Measurements from ENCODE around the gene RNFT1.
"Not testable (repeated sequence)": the region's sequence is repeated elsewhere in the genome, so short reads cannot be mapped to it uniquely, and the experiment has no call there.

- TF ChIP-seq CTCF, EZH2, EZH2phosphoT487 (IDR thresholded peaks at IDR 0.05): not testable (repeated sequence)
These were observed 8.9 kb upstream of the RNFT1 start for GRCh38 chr17:59973483-59973882.

Measured in neural progenitor cell (in vitro differentiated cells).